HG03064 (cell line): Measurements from ENCODE around the gene RAB3IL1.
"Not testable (repeated sequence)": the region's sequence is repeated elsewhere in the genome, so short reads cannot be mapped to it uniquely, and the experiment has no call there.

Source experiments
- ATAC-seq: cut with Tn5 transposase; IDR thresholded peaks from one replicate; pipeline ENCODE4 v1.9.1; 2021; ENCODE audit warnings: low read depth; ENCODE audit not compliant: unreplicated experiment

The RAB3IL1 gene

DNA sequence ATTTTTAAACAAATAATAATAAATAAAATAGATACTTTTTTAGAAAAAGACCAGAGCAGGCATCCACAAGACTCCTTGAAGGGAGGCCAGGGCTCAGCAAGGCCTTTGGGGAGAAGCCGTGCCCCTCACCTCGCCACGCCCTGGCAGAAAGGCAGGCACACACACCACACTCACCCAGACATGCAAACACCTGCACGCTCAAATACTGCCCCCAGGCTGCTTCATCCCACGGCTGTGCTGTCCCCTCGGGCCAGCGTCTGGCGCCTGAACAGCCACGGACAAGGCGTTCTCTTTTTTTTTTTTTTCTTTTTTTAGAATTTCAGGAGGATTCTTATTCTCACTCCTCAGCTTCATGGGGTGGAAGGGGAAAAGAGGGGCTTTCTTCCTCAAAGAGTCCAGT lies 27.5 kb downstream of the RAB3IL1 start:
- ATAC-seq, result no peak

DNA sequence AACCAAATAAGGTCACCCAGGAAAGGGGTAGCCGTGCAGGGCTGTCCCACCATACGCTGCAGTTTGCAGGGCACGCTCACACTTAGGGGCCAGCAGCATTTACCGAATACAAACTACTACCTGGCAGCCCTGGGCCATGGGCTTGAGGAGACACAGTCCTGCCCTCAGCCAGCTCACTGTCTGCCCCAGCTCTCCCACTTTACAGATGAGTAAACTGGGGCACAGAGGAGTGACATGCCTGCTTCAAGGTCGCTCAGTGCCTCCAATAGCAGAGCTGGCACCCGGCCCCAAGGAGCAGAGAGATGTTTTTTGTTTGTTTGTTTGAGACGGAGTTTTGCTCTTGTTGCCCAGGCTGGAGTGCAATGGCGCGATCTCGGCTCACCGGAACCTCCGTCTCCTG lies 28.8 kb downstream of the RAB3IL1 start:
- no peak for ATAC-seq

DNA sequence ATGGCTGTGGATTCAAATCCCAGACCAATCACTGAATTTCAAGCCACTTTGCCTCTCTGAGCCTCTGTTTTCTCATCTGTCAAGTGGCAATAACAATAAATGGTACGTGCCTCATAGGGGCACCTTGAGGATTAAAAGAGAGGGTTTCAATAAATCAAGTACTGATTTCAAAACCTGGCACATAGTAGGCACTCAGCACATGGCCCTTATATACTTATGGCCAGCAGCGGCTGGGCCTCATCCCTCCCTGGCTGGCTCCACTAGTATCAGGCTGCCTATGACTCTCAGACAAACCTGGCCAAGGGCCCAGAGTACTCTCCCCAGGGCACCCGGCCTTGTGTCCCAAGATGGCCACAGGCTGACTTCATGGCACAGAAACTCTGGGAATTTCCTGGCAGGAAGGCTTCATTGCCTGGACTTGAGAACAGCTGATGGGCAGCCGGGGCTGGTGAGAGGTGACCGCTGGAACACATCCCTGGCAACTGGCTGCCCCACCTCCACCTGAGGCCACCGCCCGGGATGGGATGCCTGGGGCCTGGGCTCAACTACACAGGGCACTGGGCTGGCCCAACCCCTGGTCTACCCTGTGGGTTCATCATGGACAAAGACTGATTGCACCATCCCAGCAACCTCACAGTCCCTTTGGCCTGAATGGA lies 29.4 kb downstream of the RAB3IL1 start:
- ATAC-seq, result no peak

DNA sequence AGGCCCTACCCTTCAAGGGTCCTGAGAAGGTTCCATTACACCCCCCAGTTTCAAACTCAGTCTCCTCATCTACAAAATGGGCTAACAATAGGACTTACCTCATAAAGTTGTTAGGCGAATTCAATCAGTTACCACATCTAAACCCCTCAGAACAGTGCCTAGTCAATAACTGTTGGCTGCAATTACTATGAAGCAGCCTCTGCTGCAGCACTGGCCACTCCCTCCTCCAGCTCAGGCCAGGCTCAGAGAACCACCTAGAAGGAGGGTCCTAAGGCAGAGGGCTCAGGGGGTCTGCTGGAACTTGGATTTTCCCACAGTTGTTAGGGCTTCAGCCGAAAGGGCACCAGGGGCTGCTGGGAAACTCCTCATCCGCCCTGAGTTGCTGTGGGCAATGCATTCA lies 30.7 kb downstream of the RAB3IL1 start:
- no peak for ATAC-seq

DNA sequence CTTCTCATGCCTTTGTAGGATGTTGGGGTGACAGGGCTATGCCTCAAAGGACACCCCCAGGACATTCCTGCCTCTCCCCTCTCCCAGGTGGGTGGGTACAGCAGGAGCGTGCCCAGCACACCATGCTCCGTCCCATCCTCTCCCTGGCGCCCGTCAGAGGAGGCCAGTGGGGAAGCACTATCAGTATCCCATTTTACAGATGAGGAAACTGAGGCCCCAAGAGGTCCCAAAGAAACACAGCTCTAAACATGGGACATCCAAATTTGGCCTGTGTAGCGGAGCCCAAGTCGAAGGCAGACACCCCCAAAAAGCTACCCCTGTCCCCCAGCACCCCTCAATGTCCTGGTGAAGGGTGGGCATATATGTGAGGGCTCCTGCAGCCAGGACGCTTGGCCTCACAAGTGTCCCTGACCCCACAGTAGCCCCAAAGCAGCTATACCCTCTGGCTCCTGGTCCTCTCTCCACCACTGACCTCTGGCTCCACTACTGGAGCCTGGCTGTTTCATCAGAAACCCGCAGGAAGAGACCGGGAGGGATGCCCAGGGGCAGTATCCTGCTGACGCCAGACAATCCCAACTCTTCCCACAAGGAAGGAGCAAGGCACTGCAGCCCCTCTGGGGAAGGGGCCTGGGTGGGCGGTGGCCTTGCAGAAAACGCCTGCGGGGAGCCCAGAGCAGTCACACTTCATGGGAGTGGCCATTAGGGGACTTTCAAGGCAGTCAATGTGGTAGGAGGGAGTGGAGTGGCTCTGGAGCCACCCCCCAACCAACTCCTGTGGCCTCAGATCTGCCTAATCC lies 31.4 kb downstream of the RAB3IL1 start:
- ATAC-seq, result no peak

DNA sequence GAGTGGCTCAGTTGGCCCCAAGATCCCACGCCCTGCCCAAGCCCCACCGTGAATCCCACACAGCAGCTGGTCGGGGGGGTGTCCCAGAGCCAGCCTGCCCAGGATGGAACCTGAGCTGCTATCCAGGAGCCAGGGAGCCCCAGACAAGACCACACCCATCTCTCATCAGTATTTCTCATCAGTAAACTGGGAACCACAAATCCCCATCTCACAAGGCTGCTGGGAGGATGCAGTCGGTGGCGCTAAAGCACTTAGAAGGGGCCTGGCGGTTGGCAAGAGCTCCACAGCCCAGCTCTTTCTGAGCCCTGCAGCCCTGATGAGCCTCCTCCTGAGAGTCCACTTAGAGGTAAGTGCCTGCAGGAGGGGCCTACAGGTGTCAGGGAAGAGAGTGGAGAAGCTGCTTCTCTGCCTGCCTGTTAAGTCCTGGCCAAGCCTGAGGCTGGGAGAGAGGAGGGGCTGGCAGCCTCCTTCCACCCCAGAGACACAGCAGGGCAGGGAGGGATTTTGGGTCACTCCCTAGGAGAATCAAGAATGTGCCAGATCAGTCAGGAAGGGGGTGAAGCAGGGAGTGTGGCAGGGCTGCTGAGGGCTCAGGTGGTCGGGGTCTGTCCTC lies 32.1 kb downstream of the RAB3IL1 start:
- ATAC-seq, result no peak

DNA sequence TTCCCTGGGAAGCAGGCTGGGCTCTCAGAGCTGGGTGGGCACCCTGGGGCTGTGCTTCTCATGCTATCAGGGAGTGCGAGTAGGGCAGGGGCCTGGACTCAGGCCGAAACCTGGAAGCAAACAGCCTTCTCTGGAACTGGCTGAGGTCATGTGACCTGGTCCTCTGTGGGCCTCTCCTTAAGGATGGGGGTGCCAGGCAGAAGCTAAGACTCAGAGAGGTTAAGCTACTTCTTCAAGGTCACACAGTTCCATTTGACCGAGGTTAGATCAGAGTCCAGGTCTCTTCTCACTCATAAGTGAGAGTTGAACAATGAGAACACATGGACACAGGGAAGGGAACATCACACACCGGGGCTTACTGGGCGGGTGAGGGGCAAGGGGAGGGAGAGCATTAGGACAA lies 33.4 kb downstream of the RAB3IL1 start:
- no peak for ATAC-seq

DNA sequence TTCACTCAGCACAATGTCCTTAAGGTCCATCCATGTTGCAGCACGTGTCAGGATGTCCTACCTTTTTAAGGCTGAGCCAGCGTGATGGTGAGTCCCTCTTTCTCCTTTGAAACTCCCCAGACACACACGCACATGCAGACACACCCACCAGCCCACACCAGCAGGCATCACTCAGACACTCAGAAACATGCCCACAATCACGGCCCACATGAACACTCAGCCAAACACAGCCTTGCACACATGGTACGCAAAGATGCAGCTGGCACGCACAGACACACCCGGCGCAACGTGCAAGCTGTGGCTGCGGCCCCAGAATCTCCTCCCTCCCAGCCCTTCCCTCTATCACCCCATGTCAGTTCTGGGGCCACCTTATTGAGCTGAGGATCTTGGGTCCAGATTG lies 34.0 kb downstream of the RAB3IL1 start:
- no peak for ATAC-seq

DNA sequence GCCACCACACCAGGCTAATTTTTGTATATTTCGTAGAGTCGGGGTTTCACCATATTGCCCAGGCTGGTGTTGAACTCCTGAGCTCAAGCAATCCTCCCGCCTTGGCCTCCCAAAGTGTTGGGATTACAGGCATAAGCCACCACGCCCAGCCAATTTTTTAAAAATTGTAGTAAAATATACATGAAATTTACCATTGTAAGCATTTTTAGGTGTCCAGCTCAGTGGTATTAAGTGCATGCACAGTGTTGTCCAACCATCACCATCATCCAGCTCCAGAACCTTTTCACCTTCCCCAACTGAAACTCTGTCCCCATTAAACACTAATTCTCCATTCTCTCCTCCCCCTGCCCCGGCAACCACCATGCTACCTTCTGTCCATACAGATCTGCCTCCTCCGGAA lies 34.5 kb downstream of the RAB3IL1 start:
- no peak for ATAC-seq

DNA sequence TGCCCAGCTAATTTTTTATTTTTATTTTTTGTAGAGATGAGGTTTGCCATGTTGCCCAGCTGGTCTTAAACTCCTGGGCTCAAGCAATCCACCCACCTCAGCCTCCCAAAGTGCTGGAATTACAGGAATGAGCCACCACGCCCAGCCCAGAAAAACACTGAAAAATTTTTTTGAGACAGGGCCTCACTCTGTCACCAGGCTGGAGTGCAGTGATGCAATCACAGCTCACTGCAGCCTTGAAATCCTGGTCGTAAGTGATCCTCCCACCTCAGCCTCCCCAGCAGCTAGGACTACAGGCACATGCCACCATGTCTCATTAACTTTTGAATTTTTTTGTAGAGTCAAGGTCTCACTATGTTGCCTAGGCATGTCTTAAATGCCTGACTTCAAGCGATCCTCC lies 35.1 kb downstream of the RAB3IL1 start:
- ATAC-seq, result not testable (repeated sequence)

DNA sequence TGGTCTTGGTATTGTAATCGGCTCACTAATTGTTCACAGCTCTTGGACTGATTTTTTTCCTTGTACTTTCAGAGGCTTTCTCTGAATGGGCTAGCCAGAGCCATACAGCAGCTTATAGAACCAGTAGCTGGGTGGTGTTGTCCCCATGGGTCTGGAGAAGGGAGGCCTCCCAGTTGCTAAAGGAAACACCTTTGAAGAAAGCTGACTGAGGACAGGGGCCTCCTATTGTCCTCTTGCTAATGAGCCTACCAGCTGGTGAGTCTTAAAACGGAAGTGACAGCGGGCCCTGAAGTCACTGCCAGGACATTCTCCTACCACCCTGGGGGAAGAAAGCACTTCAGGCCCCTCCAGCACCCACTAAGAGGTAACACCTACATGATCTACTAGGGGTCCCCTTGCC lies 36.0 kb downstream of the RAB3IL1 start:
- ATAC-seq, result no peak

DNA sequence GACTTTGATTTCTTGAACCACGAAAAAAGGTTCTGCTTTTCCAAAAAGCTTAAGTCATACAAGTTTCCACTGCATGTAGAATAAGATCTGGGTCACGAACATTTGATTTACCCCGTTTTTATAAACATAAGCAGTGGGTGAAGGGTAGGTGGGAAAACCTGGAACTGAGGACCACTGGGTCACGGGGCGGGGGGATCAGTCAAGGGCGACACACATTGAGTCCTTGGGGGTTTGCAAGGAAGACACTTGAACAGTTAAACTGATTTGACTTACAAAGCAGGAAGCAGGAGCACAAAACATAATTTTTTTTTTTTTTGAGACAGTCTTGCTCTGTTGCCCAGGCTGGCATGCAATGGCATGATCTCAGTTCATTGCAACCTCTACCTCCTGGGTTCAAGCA lies 36.9 kb downstream of the RAB3IL1 start:
- no peak for ATAC-seq

DNA sequence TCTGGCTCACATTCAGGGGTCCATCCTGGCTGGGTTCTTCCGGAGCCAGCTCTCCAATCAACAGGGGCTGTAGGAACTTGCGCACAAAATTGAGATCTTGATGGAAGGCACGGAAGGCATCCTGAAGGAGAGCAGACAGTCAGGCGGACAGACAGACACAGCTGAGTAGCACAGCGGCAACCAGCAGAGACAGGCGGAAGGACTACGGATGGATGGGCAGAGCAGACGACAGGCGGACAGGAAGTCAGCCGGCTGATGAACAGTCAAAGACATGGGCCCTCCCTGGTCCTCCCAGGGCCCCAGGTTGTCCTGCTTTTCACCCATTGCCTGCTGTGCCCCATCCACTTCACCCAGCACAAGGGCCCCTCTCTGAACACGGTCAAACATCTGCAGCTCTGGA lies 37.3 kb downstream of the RAB3IL1 start:
- no peak for ATAC-seq

DNA sequence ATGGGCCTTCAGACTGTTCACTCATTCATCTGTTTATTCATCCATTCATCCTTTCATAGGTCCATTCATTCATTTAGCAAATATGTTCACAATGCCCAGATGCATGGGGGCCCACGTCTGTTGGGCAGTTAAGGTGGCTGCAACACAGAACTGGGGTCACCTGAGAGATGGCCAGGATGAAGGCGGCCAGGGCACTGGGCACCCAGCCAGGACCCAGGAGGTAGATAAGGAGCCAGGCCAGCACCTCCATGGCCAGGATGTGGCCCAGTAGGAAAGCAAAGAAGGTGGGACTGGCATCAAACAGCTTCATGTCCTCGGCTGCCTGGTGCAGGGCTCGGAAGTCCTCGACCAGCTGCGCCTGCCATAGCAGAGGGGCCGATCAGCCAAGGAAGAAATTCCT lies 38.2 kb downstream of the RAB3IL1 start:
- no peak for ATAC-seq

DNA sequence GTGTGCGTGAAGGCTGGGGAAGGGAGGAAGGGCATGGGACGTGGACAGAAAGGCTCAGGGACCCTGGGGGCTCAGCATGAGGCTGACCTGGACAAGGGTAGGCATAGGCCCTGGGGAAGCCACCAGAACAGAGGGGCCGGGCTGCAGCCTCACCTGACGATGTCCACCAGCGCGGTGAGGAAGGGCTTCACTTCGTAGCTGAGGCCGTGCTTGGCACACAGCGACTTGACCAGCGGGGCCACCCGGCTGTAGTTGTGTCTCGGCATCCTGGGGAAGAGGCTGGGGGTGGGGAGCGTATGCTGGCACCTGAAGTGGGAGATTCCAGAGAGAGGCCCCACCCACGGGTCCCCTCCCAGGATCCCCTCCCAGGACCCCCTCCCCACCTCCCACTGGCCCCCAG lies 41.7 kb downstream of the RAB3IL1 start:
- ATAC-seq, result no peak

DNA sequence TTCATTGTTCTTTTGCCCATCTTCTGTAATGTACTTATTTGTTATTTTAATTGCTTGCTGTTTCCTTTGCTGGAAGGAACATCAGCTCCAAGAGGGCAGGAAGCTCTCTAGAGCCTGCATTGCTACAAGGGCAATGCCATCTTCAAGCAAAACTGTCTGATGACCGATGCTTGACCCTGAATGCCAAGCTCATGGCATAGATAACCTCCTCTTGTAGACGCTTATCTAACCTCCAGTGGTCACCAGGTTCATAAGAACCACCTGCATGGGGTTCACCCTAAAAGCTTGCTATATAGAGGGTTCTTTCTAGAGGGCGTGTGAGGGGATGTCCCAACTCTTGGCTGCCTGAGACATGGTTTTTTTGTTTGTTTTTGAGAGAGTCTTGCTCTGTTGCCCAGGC lies 42.5 kb downstream of the RAB3IL1 start:
- no peak for ATAC-seq

DNA sequence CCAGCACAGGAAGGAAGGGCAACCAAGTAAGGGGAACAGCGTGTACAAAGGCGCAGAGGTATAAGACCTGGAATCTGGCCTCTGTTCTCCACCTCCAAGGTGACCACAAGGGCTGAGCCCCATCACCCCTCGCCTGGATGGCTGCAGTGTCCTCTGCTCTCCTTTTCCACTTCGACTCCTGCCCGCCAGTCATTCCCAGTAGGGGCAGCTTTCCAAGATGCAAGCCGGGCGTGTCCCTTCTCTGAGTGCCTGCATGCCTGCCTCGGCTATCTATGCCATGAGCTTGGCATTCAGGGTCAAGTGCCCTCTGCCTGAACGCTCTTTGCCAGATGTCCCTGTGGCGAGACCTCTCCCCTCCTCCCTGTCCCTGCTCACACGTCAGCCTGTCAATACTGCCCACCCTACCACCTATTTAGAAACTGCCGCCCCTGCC lies 43.0 kb downstream of the RAB3IL1 start:
- ATAC-seq, result no peak

DNA sequence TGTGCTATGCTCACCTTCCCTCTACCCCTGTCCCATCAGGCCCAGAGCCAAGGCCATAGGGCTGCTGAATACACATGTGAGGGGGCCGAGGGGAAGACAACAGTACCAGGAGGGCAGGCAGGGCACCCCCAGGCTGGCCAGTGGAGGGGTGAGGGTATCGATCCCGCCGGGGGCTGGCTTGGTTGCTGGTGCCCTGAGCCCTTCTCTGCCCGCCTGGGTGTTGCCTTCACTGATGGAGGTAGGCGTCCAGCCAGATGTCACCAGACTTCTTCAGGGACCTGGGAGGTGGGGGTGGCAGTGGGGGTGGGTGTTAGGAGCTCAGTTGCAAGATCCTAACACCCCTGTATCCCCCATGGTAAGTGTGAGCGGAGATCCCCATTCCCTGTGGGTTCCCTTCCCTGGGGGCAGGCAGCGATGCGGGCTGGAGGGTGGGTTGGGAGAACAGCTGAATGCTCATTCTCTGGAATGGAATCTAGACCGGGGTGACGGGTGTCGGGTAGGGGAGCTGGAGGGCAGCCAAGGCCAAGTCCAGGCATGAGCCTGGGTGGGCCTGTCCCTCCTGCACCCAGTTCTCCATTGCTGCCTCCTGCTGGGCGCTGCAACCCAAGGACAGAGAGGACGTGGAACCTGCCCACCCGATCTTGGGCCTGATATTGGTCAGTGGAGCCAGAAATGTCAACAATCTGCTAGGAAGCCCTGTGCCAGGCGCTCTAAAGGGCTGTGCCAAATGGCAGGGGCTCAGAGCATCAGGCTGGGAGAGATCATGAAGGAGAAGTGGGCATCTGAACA lies 43.6 kb downstream of the RAB3IL1 start:
- ATAC-seq, result no peak

DNA sequence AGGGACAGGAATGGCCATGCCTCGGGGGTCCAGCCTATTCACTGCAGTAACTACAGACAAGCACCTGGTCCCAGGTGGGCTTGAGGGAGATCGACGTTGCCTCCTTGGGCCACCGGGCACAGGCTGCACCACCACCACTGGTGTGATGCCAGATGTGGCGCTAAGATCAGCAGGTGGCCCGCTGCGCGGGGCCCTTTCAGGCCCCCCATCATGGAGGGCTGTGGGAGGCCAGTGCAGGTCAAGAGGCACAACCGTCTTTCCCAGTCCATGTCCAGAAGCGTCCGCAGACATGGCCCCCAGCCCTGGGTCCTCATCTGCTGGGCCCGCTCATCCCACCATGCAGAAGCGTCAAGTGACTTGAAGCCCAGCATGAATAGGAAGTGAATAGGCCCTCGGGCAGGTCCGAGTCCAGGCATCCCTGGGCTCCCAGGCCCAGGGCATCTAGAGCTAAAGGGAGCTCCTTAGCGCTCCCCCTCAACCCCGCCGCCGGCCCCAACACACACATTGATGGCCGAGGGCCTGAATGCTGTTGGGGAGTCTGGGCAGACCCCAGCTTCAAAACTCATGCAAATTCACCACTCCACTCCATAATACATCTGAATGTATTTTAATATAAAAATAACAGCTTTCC lies 44.3 kb downstream of the RAB3IL1 start:
- no peak for ATAC-seq

DNA sequence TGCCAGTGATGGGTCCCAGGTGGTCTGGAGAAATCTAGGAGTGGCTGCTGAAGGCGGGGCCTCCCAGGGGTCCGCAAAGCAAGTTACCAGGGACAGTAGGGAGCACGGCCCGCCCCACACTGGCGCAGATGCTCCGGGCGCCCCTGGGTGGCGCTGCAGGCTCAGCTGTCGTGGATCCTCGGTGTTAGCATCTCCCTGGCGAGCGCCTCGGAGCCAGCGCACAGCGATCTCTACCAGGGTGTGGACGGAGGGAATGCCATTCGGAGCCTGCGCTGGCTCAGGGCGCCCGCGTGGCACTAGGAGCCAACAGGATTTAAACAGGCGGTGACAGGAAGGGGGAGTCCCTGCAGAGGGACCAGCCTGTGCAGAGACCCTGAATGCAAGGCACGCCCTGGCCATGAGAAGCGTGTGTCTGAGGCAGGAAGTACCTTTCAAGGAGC lies 46.2 kb downstream of the RAB3IL1 start:
- ATAC-seq, result peak; percentile 67
